Measurements from ENCODE around the gene ZNF319.

DNA sequence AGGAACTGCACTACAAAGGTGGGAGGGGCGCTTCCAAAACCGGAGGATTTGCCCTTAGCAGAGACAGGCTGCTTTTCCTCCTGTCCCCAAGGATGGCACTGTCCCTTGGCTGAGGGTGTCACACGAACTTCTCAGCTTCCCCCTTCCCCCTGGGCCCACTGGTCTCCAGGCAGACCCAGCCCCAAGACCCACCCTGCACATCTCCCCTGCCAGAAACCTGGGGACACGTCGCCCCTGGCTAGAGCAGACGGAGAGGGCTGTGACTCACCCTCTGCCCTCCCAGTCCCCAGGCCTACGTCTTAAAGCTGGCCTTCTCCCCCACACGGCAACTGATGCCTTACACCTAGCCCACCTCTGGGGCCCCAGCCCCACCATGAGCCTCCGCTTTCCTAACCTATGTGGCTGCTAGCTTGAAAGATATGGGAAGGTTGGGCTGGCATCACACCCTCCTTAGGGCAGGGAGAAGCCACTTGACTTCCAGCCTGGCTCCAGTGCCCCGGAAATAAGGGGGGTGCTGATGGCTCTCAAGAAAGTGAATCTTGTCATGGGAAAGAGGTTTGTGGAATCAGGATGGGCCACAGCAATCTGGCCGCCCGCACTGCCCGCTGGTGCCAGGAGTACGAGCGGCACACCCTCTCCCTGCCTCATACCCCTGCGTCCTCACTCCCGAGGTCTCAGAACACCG is 4.6 kb downstream of the ZNF319 start:
- TF ChIP-seq, protein P1, sequence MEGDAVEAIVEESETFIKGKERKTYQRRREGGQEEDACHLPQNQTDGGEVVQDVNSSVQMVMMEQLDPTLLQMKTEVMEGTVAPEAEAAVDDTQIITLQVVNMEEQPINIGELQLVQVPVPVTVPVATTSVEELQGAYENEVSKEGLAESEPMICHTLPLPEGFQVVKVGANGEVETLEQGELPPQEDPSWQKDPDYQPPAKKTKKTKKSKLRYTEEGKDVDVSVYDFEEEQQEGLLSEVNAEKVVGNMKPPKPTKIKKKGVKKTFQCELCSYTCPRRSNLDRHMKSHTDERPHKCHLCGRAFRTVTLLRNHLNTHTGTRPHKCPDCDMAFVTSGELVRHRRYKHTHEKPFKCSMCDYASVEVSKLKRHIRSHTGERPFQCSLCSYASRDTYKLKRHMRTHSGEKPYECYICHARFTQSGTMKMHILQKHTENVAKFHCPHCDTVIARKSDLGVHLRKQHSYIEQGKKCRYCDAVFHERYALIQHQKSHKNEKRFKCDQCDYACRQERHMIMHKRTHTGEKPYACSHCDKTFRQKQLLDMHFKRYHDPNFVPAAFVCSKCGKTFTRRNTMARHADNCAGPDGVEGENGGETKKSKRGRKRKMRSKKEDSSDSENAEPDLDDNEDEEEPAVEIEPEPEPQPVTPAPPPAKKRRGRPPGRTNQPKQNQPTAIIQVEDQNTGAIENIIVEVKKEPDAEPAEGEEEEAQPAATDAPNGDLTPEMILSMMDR (IDR thresholded peaks at IDR 0.05): no peak
- no peak for TF ChIP-seq POLR2A (IDR thresholded peaks at IDR 0.05)

Data from thyroid gland (tissue), 4 donors.